Liver (tissue), 9 donors: ENCODE results near the gene HPS5. TPM values are rescaled to one million over a fixed set of nuclear protein-coding genes. Genes with fewer than 3 reads are reported as not detected.

Source experiments
- DNase-seq: peaks from one replicate; pipeline ENCODE4 v3.0.0-alpha.2; 2017; ENCODE audit warnings: low spot score
- H3K27ac ChIP-seq, 2 donors: one replicate each; pipeline ENCODE4 v1.7.0; 2013; ENCODE audit warnings: inconsistent platforms in 2 of 2, low read length in 2 of 2, control low read depth in 1 of 2, low read depth in 1 of 2, mild to moderate bottlenecking in 1 of 2
- H3K27me3 ChIP-seq, 4 donors: one replicate each; pipeline versions ENCODE4 v1.6.1 to v1.7.0; 2013; ENCODE audit warnings: low read length in 3 of 4, inconsistent platforms in 1 of 4, mild to moderate bottlenecking in 1 of 4, moderate library complexity in 1 of 4; ENCODE audit not compliant: control insufficient read depth in 4 of 4, insufficient read depth in 4 of 4
- H3K36me3 ChIP-seq, 4 donors: one replicate each; pipeline versions ENCODE4 v1.6.1 to v1.7.0; 2013; ENCODE audit warnings: low read length in 3 of 4, mild to moderate bottlenecking in 3 of 4, low read depth in 1 of 4, moderate library complexity in 1 of 4; ENCODE audit not compliant: control insufficient read depth in 4 of 4, insufficient read depth in 3 of 4
- H3K4me1 ChIP-seq, 4 donors: one replicate each; pipeline versions ENCODE4 v1.6.1 to v1.7.0; 2013; ENCODE audit warnings: low read length in 3 of 4, mild to moderate bottlenecking in 3 of 4, moderate library complexity in 1 of 4; ENCODE audit not compliant: control insufficient read depth in 4 of 4, insufficient read depth in 4 of 4
- H3K4me3 ChIP-seq, 3 donors: one replicate each; pipeline versions ENCODE4 v1.6.1 to v1.7.0; 2013; ENCODE audit warnings: low read length in 3 of 3, control low read depth in 1 of 3, low read depth in 1 of 3, mild to moderate bottlenecking in 1 of 3
- H3K9ac ChIP-seq, 2 donors: one replicate each; pipeline ENCODE4 v1.7.0; 2013; ENCODE audit warnings: low read length in 2 of 2, mild to moderate bottlenecking in 2 of 2, moderate library complexity in 2 of 2, control low read depth in 1 of 2, low read depth in 1 of 2
- H3K9me3 ChIP-seq, 4 donors: one replicate each; pipeline versions ENCODE4 v1.6.1 to v1.7.0; 2013; ENCODE audit warnings: low read length in 3 of 4; ENCODE audit not compliant: control insufficient read depth in 4 of 4
- ATF3 ChIP-seq: IDR thresholded peaks from 2 replicates; pipeline ENCODE4 v1.6.1; 2016; ENCODE audit warnings: antibody characterized with exemption
- CTCF ChIP-seq: fragments of 150-350 bp; IDR thresholded peaks from 2 replicates; pipeline ENCODE4 v1.5.1; 2017; ENCODE audit warnings: improper control_type of control experiment, low read depth, low read length; ENCODE audit not compliant: missing input control
- EGR1 ChIP-seq, 2 donors: IDR thresholded peaks; 2 replicates each; pipeline ENCODE4 v1.6.1; 2016 to 2018; ENCODE audit warnings: antibody characterized with exemption in 2 of 2, low read depth in 2 of 2
- FOXA1 ChIP-seq: IDR thresholded peaks from 2 replicates; pipeline ENCODE4 v1.6.1; 2016; ENCODE audit warnings: antibody characterized with exemption
- FOXA2 ChIP-seq: IDR thresholded peaks from 2 replicates; pipeline ENCODE4 v1.6.1; 2016; ENCODE audit warnings: antibody characterized with exemption
- GABPA ChIP-seq, 2 donors: IDR thresholded peaks in 1 of 2; conservative IDR thresholded peaks in 1 of 2; 2 replicates each; pipeline ENCODE4 v1.6.1; 2016; ENCODE audit warnings: antibody characterized with exemption in 2 of 2, mild to moderate bottlenecking in 1 of 2, moderate library complexity in 1 of 2
- HNF4A ChIP-seq, 2 donors: conservative IDR thresholded peaks; 2 replicates each; pipeline ENCODE4 v1.6.1; 2016; ENCODE audit warnings: antibody characterized with exemption in 2 of 2, mild to moderate bottlenecking in 2 of 2
- HNF4G ChIP-seq: IDR thresholded peaks from 2 replicates; pipeline ENCODE4 v1.6.1; 2016; ENCODE audit warnings: antibody characterized with exemption
- JUND ChIP-seq, 2 donors: IDR thresholded peaks; 2 replicates each; pipeline ENCODE4 v1.6.1; 2016; ENCODE audit warnings: antibody characterized with exemption in 2 of 2
- MAX ChIP-seq: IDR thresholded peaks from 2 replicates; pipeline ENCODE4 v1.6.1; 2016; ENCODE audit warnings: antibody characterized with exemption
- NR2F2 ChIP-seq: IDR thresholded peaks from 2 replicates; pipeline ENCODE4 v1.6.1; 2016; ENCODE audit warnings: antibody characterized with exemption
- RAD21 ChIP-seq, 2 donors: IDR thresholded peaks; 2 replicates each; pipeline ENCODE4 v1.6.1; 2016; ENCODE audit warnings: antibody characterized with exemption in 2 of 2, mild to moderate bottlenecking in 2 of 2
- REST ChIP-seq: IDR thresholded peaks from 2 replicates; pipeline ENCODE4 v1.6.1; 2016; ENCODE audit warnings: antibody characterized with exemption, mild to moderate bottlenecking
- RXRA ChIP-seq, 2 donors: IDR thresholded peaks; 2 replicates each; pipeline ENCODE4 v1.6.1; 2017 to 2018; ENCODE audit warnings: antibody characterized with exemption in 2 of 2, mild to moderate bottlenecking in 1 of 2
- SP1 ChIP-seq: IDR thresholded peaks from 2 replicates; pipeline ENCODE4 v1.6.1; 2018; ENCODE audit warnings: antibody characterized with exemption, mild to moderate bottlenecking
- TAF1 ChIP-seq: conservative IDR thresholded peaks from 2 replicates; pipeline ENCODE4 v1.6.1; 2016; ENCODE audit warnings: antibody characterized with exemption, mild to moderate bottlenecking
- YY1 ChIP-seq: IDR thresholded peaks from 2 replicates; pipeline ENCODE4 v1.6.1; 2016; ENCODE audit warnings: antibody characterized with exemption, mild to moderate bottlenecking
- ZBTB33 ChIP-seq: IDR thresholded peaks from 2 replicates; pipeline ENCODE4 v1.6.1; 2016; ENCODE audit warnings: antibody characterized with exemption
- WGBS: extraction: QIAGEN DNeasy Blood & Tissue Kit; methylation state at CpG from one replicate; pipeline ENCODE4 v1.1.7; 2013; 5-methylcytosine and 5-hydroxymethylcytosine counted together
- polyA plus RNA-seq, 2 donors: library from polyadenylated mRNA; stranded (reverse) in 1 of 2; unstranded in 1 of 2; fragments of 200-250 nt in 1 of 2; fragments of >200 nt in 1 of 2; fragmentation: Nextera tagmentation in 1 of 2; extraction: Ambion mirVana in 1 of 2; gene quantifications; one replicate each; pipeline versions ENCODE4 v1.2.1 to v1.2.3, GENCODE V29; 2013 to 2015
- total RNA-seq, 2 donors: library from RNA; depleted of rRNA; stranded (reverse); fragments of >200 nt; gene quantifications; one replicate each; pipeline ENCODE4 v1.2.3, GENCODE V29; 2014
- donor health status: healthy.
- donor health status: healthy.
- donor health status: healthy.
- donor health status: healthy.
- donor health status: healthy.

The HPS5 gene
- total and polyA plus RNA-seq, 4 donors: 15.7 to 134 (median 24.2) TPM

- H3K9ac ChIP-seq: peak within 1 kb of the TSS; percentile 29 to 73
- WGBS: 38% methylated on average over 2 of the region's 2 CpGs
Observed at GRCh38 chr11:18236664-18237356, 85.1 kb downstream of the HPS5 start, which contains the start of gene SAA4. TSS of gene SAA4 (minus strand) at chr11:18236802. CDS start at chr11:18235926, 876 bp downstream.

More at GRCh38 chr11:18236664-18237356, 85.1 kb downstream of the HPS5 start, which contains the start of gene SAA4:
- H3K9me3 ChIP-seq: no peaks in the 10 kb centered on the region
- TF ChIP-seq YY1: peak; percentile 81
- TF ChIP-seq ZBTB33: peak; percentile 2
- peak; percentile 53 for TF ChIP-seq MAX
- no peak for TF ChIP-seq CTCF
- TF ChIP-seq EGR1 (IDR thresholded peaks at IDR 0.05; ENCODE audit: low read depth in 2 of 2): peak in 1 of 2 donors; percentile 32
- TF ChIP-seq FOXA2: no peak
- TF ChIP-seq ATF3: no peak
- TF ChIP-seq HNF4A (conservative IDR thresholded peaks at IDR 0.05): peak; percentile 90 to 94
- TF ChIP-seq HNF4G: peak; percentile 56
- TF ChIP-seq JUND (IDR thresholded peaks at IDR 0.05): peak; percentile 54 to 73
- peak; percentile 27 to 30 for TF ChIP-seq RAD21 (IDR thresholded peaks at IDR 0.05)
- TF ChIP-seq NR2F2: no peak
- TF ChIP-seq FOXA1: peak; percentile 37
- peak; percentile 97 for TF ChIP-seq TAF1
- TF ChIP-seq SP1: peak; percentile 64
- peak; percentile 60 to 76 for TF ChIP-seq RXRA (IDR thresholded peaks at IDR 0.05)
- peak in 1 of 2 donors; percentile 26 for TF ChIP-seq GABPA (IDR thresholded peaks at IDR 0.05 in 1 of 2, conservative IDR thresholded peaks at IDR 0.05 in 1 of 2)
- peak; percentile 61 for TF ChIP-seq REST
- DNase-seq: no peak
- H3K27me3 ChIP-seq: no peaks in the 10 kb centered on the region
- H3K4me1 ChIP-seq: peaks cover 0 to 27% (median 14%) of the 10 kb centered on the region in 4 donors
- peaks cover 0 to 10% (median 4%) of the 10 kb centered on the region in 4 donors for H3K36me3 ChIP-seq
- H3K27ac ChIP-seq: peak within 1 kb of the TSS; percentile 66 to 80
- peak within 1 kb of the TSS; percentile 52 to 99 (median 97) for H3K4me3 ChIP-seq
